SU-DHL-6 (cell line): Measurements from ENCODE around the gene AGBL4.

Experiments used
- H2AFZ ChIP-seq: fragments of 200-600 bp; sonication (generic); 2 replicates; pipeline ENCODE4 v1.6.1; 2014; ENCODE audit warnings: low read depth, mild to moderate bottlenecking, moderate library complexity, mixed read lengths, antibody characterized with exemption, low read length; ENCODE audit not compliant: severe bottlenecking
- H3F3A ChIP-seq: fragments of 200-600 bp; shearing (Covaris generic); 2 replicates; pipeline ENCODE4 v1.6.0; 2016; ENCODE audit warnings: antibody characterized with exemption, mild to moderate bottlenecking; ENCODE audit not compliant: insufficient read depth
- H3K27ac ChIP-seq: fragments of 200-600 bp; sonication (generic); 2 replicates; pipeline ENCODE4 v1.5.1; 2016; ENCODE audit warnings: low read depth, mild to moderate bottlenecking, low read length, moderate library complexity, mixed read lengths
- H3K27me3 ChIP-seq: fragments of 200-600 bp; sonication (generic), shearing (Covaris generic); 2 replicates; pipeline ENCODE4 v1.6.0; 2014; ENCODE audit warnings: mild to moderate bottlenecking, low read length
- H3K36me3 ChIP-seq: fragments of 200-600 bp; sonication (generic); 2 replicates; pipeline ENCODE4 v1.6.1; 2014; ENCODE audit warnings: mild to moderate bottlenecking, low read length, mixed read lengths
- H3K4me2 ChIP-seq: fragments of 300-600, 200-600 bp; shearing (Covaris generic), sonication (generic); 2 replicates; pipeline ENCODE4 v1.6.0; 2014; ENCODE audit warnings: low read length, low read depth, mild to moderate bottlenecking; ENCODE audit not compliant: poor library complexity, severe bottlenecking
- H3K4me3 ChIP-seq: fragments of 200-600 bp; sonication (generic); 2 replicates; pipeline ENCODE4 v1.5.1; 2014; ENCODE audit warnings: antibody characterized with exemption, low read length, mild to moderate bottlenecking, mixed read lengths; ENCODE audit not compliant: insufficient read depth, poor library complexity, severe bottlenecking
- H3K79me2 ChIP-seq: fragments of 200-600 bp; sonication (generic); 2 replicates; pipeline ENCODE4 v1.6.1; 2014; ENCODE audit warnings: mild to moderate bottlenecking, low read length, moderate library complexity; ENCODE audit not compliant: insufficient read depth
- H3K9ac ChIP-seq: fragments of 200-600 bp; sonication (generic); 2 replicates; pipeline ENCODE4 v1.7.0; 2014; ENCODE audit warnings: mild to moderate bottlenecking, low read length
- H3K9me2 ChIP-seq: fragments of 200-600 bp; sonication (generic); replicated peaks from 2 replicates; pipeline ENCODE4 v1.6.1; 2014; ENCODE audit warnings: low read length; ENCODE audit not compliant: insufficient read depth
- H3K9me3 ChIP-seq: fragments of 200-600 bp; sonication (generic); 2 replicates; pipeline ENCODE4 v1.6.1; 2014; ENCODE audit warnings: low read length, mixed read lengths; ENCODE audit not compliant: insufficient read depth
- H4K20me1 ChIP-seq: fragments of 200-600 bp; sonication (generic); 2 replicates; pipeline ENCODE4 v1.6.1; 2014; ENCODE audit warnings: low read depth, mild to moderate bottlenecking, antibody characterized with exemption, low read length, moderate library complexity, mixed read lengths
- CTCF ChIP-seq: fragments of 200-600 bp; sonication (generic); IDR thresholded peaks from one replicate; pipeline ENCODE4 v1.5.1; 2017; ENCODE audit warnings: antibody characterized with exemption, mild to moderate bottlenecking, low read length, moderate library complexity; ENCODE audit not compliant: insufficient read depth, poor library complexity, severe bottlenecking
- EZH2phosphoT487 ChIP-seq: fragments of 200-600 bp; sonication (generic), shearing (Covaris generic); conservative IDR thresholded peaks from 2 replicates; pipeline ENCODE4 v1.6.1; 2018; ENCODE audit warnings: mild to moderate bottlenecking, antibody characterized with exemption, low read length, moderate library complexity, mixed read lengths

The AGBL4 gene

GRCh38 chr1:48629867-48630266 lies 1393.9 kb downstream of the AGBL4 start:
- H3K36me3 ChIP-seq = no peaks in the 10 kb centered on the region
- H4K20me1 ChIP-seq = no peaks in the 10 kb centered on the region
- H3K27me3 ChIP-seq = no peaks in the 10 kb centered on the region
- H3K79me2 ChIP-seq = no peaks in the 10 kb centered on the region
- H3K27ac ChIP-seq = no peak overlapping the region
- H3F3A ChIP-seq = no peaks in the 10 kb centered on the region
- no peak overlapping the region for H3K4me2 ChIP-seq
- H3K9me2 ChIP-seq = no peaks in the 10 kb centered on the region
- H2AFZ ChIP-seq = no peak overlapping the region
- H3K4me3 ChIP-seq = no peak overlapping the region
- TF ChIP-seq EZH2phosphoT487 (no peak), CTCF (no peak)
- no peaks in the 10 kb centered on the region for H3K9me3 ChIP-seq
- H3K9ac ChIP-seq = no peak overlapping the region

- Histone ChIP-seq H3K9ac (no peak overlapping the region), H3K27me3 (no peaks in the 10 kb centered on the region), H3K4me2 (no peak overlapping the region), H3K4me3 (no peak overlapping the region), H3K27ac (no peak overlapping the region), H3K79me2 (no peaks in the 10 kb centered on the region), H3K9me3 (no peaks in the 10 kb centered on the region), H4K20me1 (no peaks in the 10 kb centered on the region), H3K9me2 (no peaks in the 10 kb centered on the region), H2AFZ (no peak overlapping the region), H3F3A (no peaks in the 10 kb centered on the region), H3K36me3 (no peaks in the 10 kb centered on the region)
- TF ChIP-seq EZH2phosphoT487 = no peak
- no peak for TF ChIP-seq CTCF
Measured at GRCh38 chr1:48627486-48627885, 1396.3 kb downstream of the AGBL4 start.

- H3K9ac ChIP-seq = no peak overlapping the region
- H2AFZ ChIP-seq = no peak overlapping the region
- no peaks in the 10 kb centered on the region for H3K79me2 ChIP-seq
- H3K9me3 ChIP-seq = no peaks in the 10 kb centered on the region
- no peaks in the 10 kb centered on the region for H3K36me3 ChIP-seq
- H3F3A ChIP-seq = no peaks in the 10 kb centered on the region
- H3K4me2 ChIP-seq = no peak overlapping the region
- no peak overlapping the region for H3K4me3 ChIP-seq
- H4K20me1 ChIP-seq = no peaks in the 10 kb centered on the region
- no peak for TF ChIP-seq CTCF
- TF ChIP-seq EZH2phosphoT487 = no peak
- no peaks in the 10 kb centered on the region for H3K27me3 ChIP-seq
- H3K9me2 ChIP-seq = no peaks in the 10 kb centered on the region
- H3K27ac ChIP-seq = no peak overlapping the region
Measured at GRCh38 chr1:48619539-48619938, 1404.2 kb downstream of the AGBL4 start.

- Histone ChIP-seq H4K20me1 (no peaks in the 10 kb centered on the region), H2AFZ (no peak overlapping the region), H3K4me3 (no peak overlapping the region), H3K27me3 (no peaks in the 10 kb centered on the region), H3K9me3 (no peaks in the 10 kb centered on the region), H3K36me3 (no peaks in the 10 kb centered on the region), H3K79me2 (no peaks in the 10 kb centered on the region), H3F3A (no peaks in the 10 kb centered on the region), H3K9me2 (no peaks in the 10 kb centered on the region), H3K4me2 (no peak overlapping the region), H3K27ac (no peak overlapping the region), H3K9ac (no peak overlapping the region)
- TF ChIP-seq EZH2phosphoT487 (no peak), CTCF (no peak)
Measured at GRCh38 chr1:48617252-48617651, 1406.5 kb downstream of the AGBL4 start.
